Liver (tissue), 9 donors: Measurements from ENCODE around the gene ARHGEF28. TPM values are rescaled to one million over a fixed set of nuclear protein-coding genes. Genes with fewer than 3 reads are reported as not detected.

Experiments used
- DNase-seq: peaks from one replicate; pipeline ENCODE4 v3.0.0-alpha.2; 2017; ENCODE audit warnings: low spot score
- H3K27ac ChIP-seq, 2 donors: one replicate each; pipeline ENCODE4 v1.7.0; 2013; ENCODE audit warnings: inconsistent platforms in 2 of 2, low read length in 2 of 2, control low read depth in 1 of 2, low read depth in 1 of 2, mild to moderate bottlenecking in 1 of 2
- H3K27me3 ChIP-seq, 4 donors: one replicate each; pipeline versions ENCODE4 v1.6.1 to v1.7.0; 2013; ENCODE audit warnings: low read length in 3 of 4, inconsistent platforms in 1 of 4, mild to moderate bottlenecking in 1 of 4, moderate library complexity in 1 of 4; ENCODE audit not compliant: control insufficient read depth in 4 of 4, insufficient read depth in 4 of 4
- H3K36me3 ChIP-seq, 4 donors: one replicate each; pipeline versions ENCODE4 v1.6.1 to v1.7.0; 2013; ENCODE audit warnings: low read length in 3 of 4, mild to moderate bottlenecking in 3 of 4, low read depth in 1 of 4, moderate library complexity in 1 of 4; ENCODE audit not compliant: control insufficient read depth in 4 of 4, insufficient read depth in 3 of 4
- H3K4me1 ChIP-seq, 4 donors: one replicate each; pipeline versions ENCODE4 v1.6.1 to v1.7.0; 2013; ENCODE audit warnings: low read length in 3 of 4, mild to moderate bottlenecking in 3 of 4, moderate library complexity in 1 of 4; ENCODE audit not compliant: control insufficient read depth in 4 of 4, insufficient read depth in 4 of 4
- H3K4me3 ChIP-seq, 3 donors: one replicate each; pipeline versions ENCODE4 v1.6.1 to v1.7.0; 2013; ENCODE audit warnings: low read length in 3 of 3, control low read depth in 1 of 3, low read depth in 1 of 3, mild to moderate bottlenecking in 1 of 3
- H3K9ac ChIP-seq, 2 donors: one replicate each; pipeline ENCODE4 v1.7.0; 2013; ENCODE audit warnings: low read length in 2 of 2, mild to moderate bottlenecking in 2 of 2, moderate library complexity in 2 of 2, control low read depth in 1 of 2, low read depth in 1 of 2
- H3K9me3 ChIP-seq, 4 donors: one replicate each; pipeline versions ENCODE4 v1.6.1 to v1.7.0; 2013; ENCODE audit warnings: low read length in 3 of 4; ENCODE audit not compliant: control insufficient read depth in 4 of 4
- ATF3 ChIP-seq: IDR thresholded peaks from 2 replicates; pipeline ENCODE4 v1.6.1; 2016; ENCODE audit warnings: antibody characterized with exemption
- FOXA1 ChIP-seq: IDR thresholded peaks from 2 replicates; pipeline ENCODE4 v1.6.1; 2016; ENCODE audit warnings: antibody characterized with exemption
- GABPA ChIP-seq, 2 donors: IDR thresholded peaks in 1 of 2; conservative IDR thresholded peaks in 1 of 2; 2 replicates each; pipeline ENCODE4 v1.6.1; 2016; ENCODE audit warnings: antibody characterized with exemption in 2 of 2, mild to moderate bottlenecking in 1 of 2, moderate library complexity in 1 of 2
- HNF4A ChIP-seq, 2 donors: conservative IDR thresholded peaks; 2 replicates each; pipeline ENCODE4 v1.6.1; 2016; ENCODE audit warnings: antibody characterized with exemption in 2 of 2, mild to moderate bottlenecking in 2 of 2
- HNF4G ChIP-seq: IDR thresholded peaks from 2 replicates; pipeline ENCODE4 v1.6.1; 2016; ENCODE audit warnings: antibody characterized with exemption
- REST ChIP-seq: IDR thresholded peaks from 2 replicates; pipeline ENCODE4 v1.6.1; 2016; ENCODE audit warnings: antibody characterized with exemption, mild to moderate bottlenecking
- SP1 ChIP-seq: IDR thresholded peaks from 2 replicates; pipeline ENCODE4 v1.6.1; 2018; ENCODE audit warnings: antibody characterized with exemption, mild to moderate bottlenecking
- TAF1 ChIP-seq: conservative IDR thresholded peaks from 2 replicates; pipeline ENCODE4 v1.6.1; 2016; ENCODE audit warnings: antibody characterized with exemption, mild to moderate bottlenecking
- WGBS: extraction: QIAGEN DNeasy Blood & Tissue Kit; methylation state at CpG from one replicate; pipeline ENCODE4 v1.1.7; 2013; 5-methylcytosine and 5-hydroxymethylcytosine counted together
- polyA plus RNA-seq, 2 donors: library from polyadenylated mRNA; stranded (reverse) in 1 of 2; unstranded in 1 of 2; fragments of 200-250 nt in 1 of 2; fragments of >200 nt in 1 of 2; fragmentation: Nextera tagmentation in 1 of 2; extraction: Ambion mirVana in 1 of 2; gene quantifications; one replicate each; pipeline versions ENCODE4 v1.2.1 to v1.2.3, GENCODE V29; 2013 to 2015
- total RNA-seq, 2 donors: library from RNA; depleted of rRNA; stranded (reverse); fragments of >200 nt; gene quantifications; one replicate each; pipeline ENCODE4 v1.2.3, GENCODE V29; 2014
- TF ChIP-seq, protein P1 (sequence below): IDR thresholded peaks from 2 replicates; pipeline ENCODE4 v1.6.1; 2016; ENCODE audit warnings: antibody characterized with exemption
- donor health status: healthy.
- donor health status: healthy.
- donor health status: healthy.
- donor health status: healthy.
- donor health status: healthy.

The ARHGEF28 gene
- total and polyA plus RNA-seq, 4 donors: 1.6 to 13.9 (median 3.6) TPM

GRCh38 chr5:73599380-73599779 lies 26.6 kb upstream of the ARHGEF28 start (continued):
- TF ChIP-seq REST: no peak

DNA sequence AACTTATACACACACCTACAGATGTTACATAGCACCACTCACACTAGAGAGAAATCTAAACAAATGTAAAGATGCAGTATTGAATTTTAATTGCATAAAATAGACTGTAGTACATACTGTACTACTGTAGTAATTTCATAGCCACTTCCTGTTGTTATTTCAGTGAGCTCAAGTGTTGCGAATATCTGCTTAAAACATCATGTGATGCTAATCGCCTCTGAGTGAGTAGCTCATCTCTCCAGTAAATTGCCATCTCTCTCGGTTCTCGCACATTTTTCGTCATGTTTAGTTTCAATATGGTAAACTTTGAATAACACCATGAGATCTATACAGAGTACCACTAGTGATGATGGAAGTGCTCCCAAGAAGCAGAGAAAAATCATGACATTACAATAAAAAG lies 22.0 kb upstream of the ARHGEF28 start:
- peaks cover 0 to 4% (median 2%) of the 10 kb centered on the region in 4 donors for H3K4me1 ChIP-seq
- no peaks in the 10 kb centered on the region for H3K27me3 ChIP-seq
- H3K9ac ChIP-seq: no peak overlapping the region
- no peak overlapping the region for H3K4me3 ChIP-seq
- peaks cover 0 to 2% (median 0%) of the 10 kb centered on the region in 4 donors for H3K9me3 ChIP-seq
- no peak overlapping the region for H3K27ac ChIP-seq
- no peak for DNase-seq
- TF ChIP-seq HNF4A (conservative IDR thresholded peaks at IDR 0.05): no peak
- no peak for TF ChIP-seq FOXA1
- no peak for TF ChIP-seq TAF1
- TF ChIP-seq ATF3: no peak
- TF ChIP-seq GABPA (IDR thresholded peaks at IDR 0.05 in 1 of 2, conservative IDR thresholded peaks at IDR 0.05 in 1 of 2): no peak
- no peak for TF ChIP-seq REST
- TF ChIP-seq SP1: no peak
- no peak for TF ChIP-seq HNF4G
- TF ChIP-seq, protein P1, sequence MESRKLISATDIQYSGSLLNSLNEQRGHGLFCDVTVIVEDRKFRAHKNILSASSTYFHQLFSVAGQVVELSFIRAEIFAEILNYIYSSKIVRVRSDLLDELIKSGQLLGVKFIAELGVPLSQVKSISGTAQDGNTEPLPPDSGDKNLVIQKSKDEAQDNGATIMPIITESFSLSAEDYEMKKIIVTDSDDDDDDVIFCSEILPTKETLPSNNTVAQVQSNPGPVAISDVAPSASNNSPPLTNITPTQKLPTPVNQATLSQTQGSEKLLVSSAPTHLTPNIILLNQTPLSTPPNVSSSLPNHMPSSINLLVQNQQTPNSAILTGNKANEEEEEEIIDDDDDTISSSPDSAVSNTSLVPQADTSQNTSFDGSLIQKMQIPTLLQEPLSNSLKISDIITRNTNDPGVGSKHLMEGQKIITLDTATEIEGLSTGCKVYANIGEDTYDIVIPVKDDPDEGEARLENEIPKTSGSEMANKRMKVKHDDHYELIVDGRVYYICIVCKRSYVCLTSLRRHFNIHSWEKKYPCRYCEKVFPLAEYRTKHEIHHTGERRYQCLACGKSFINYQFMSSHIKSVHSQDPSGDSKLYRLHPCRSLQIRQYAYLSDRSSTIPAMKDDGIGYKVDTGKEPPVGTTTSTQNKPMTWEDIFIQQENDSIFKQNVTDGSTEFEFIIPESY: no peak
- WGBS: 90% methylated on average over 5 of the region's 5 CpGs
- no peaks in the 10 kb centered on the region for H3K36me3 ChIP-seq
